C4-2B (cell line): ENCODE results near the gene PPP2R3B.
"Not testable (repeated sequence)": the region's sequence is repeated elsewhere in the genome, so short reads cannot be mapped to it uniquely, and the experiment has no call there.

Experiments
- H3K27ac ChIP-seq: fragments of 450-650 bp; 2 replicates; pipeline ENCODE4 v1.5.1; 2017
- CTCF ChIP-seq: fragments of 450-650 bp; conservative IDR thresholded peaks from 2 replicates; pipeline ENCODE4 v1.5.1; 2017; ENCODE audit warnings: mild to moderate bottlenecking
- ZFX ChIP-seq: fragments of 450-650 bp; IDR thresholded peaks from 2 replicates; pipeline ENCODE4 v1.6.1; 2017

PPP2R3B gene

GRCh38 chrX:429266-429825 lies 42.6 kb upstream of the PPP2R3B start:
- no peak overlapping the region for H3K27ac ChIP-seq
- TF ChIP-seq CTCF, result no peak
- TF ChIP-seq ZFX, result no peak

- H3K27ac ChIP-seq, result no peak overlapping the region
- TF ChIP-seq ZFX, result no peak
Observed at GRCh38 chrX:427812-428725, 41.4 kb upstream of the PPP2R3B start.

- no peak for TF ChIP-seq CTCF
- no peak for TF ChIP-seq ZFX
- H3K27ac ChIP-seq, result no peak overlapping the region
Observed at GRCh38 chrX:426881-427280, 40.2 kb upstream of the PPP2R3B start.

GRCh38 chrX:425056-425455 lies 38.3 kb upstream of the PPP2R3B start:
- H3K27ac ChIP-seq, result no peak overlapping the region
- TF ChIP-seq ZFX (no peak), CTCF (no peak)

GRCh38 chrX:421646-422391 lies 35.1 kb upstream of the PPP2R3B start:
- H3K27ac ChIP-seq, result no peak overlapping the region
- no peak for TF ChIP-seq CTCF

- no peak overlapping the region for H3K27ac ChIP-seq
- TF ChIP-seq ZFX (no peak), CTCF (no peak)
Observed at GRCh38 chrX:420496-421223, 34.0 kb upstream of the PPP2R3B start.

- TF ChIP-seq ZFX (no peak), CTCF (no peak)
- H3K27ac ChIP-seq, result no peak overlapping the region
Observed at GRCh38 chrX:418927-419729, 32.4 kb upstream of the PPP2R3B start.

GRCh38 chrX:415498-415897 lies 28.8 kb upstream of the PPP2R3B start:
- not testable (repeated sequence) for H3K27ac ChIP-seq
